HepG2 (cell line): Measurements from ENCODE around the gene SYP. TPM values are rescaled to one million over a fixed set of nuclear protein-coding genes. Genes with fewer than 3 reads are reported as not detected.

ENCODE experiments used
- ATAD3A ChIP-seq: sonication (generic); formaldehyde crosslinking; IDR thresholded peaks from 2 replicates; pipeline ENCODE4 v1.4.0; 2020; ENCODE audit warnings: missing genetic modification reagents
- ATF7-NPFF ChIP-seq: sonication (generic); formaldehyde crosslinking; IDR thresholded peaks from 2 replicates; pipeline ENCODE4 v1.8.1; 2023; ENCODE audit warnings: mild to moderate bottlenecking, low read depth, missing genetic modification reagents, moderate library complexity
- PLRG1 ChIP-seq: fragments of 450-650 bp; conservative IDR thresholded peaks from 2 replicates; pipeline ENCODE4 v1.6.1; 2016
- ZNF468 ChIP-seq: sonication (generic); formaldehyde crosslinking; IDR thresholded peaks from 2 replicates; pipeline ENCODE4 v1.8.0; 2022; ENCODE audit warnings: mild to moderate bottlenecking, moderate library complexity, missing genetic modification reagents
- ZNF564 ChIP-seq: sonication (generic); formaldehyde crosslinking; IDR thresholded peaks from 2 replicates; pipeline ENCODE4 v1.8.1; 2023; ENCODE audit warnings: mild to moderate bottlenecking, missing genetic modification reagents
- polyA plus RNA-seq, 8 experiments: library from polyadenylated mRNA; depleted of rRNA in 3 of 8; stranded (reverse) in 7 of 8; unstranded in 1 of 8; fragments of >200 nt; fragmentation: Illumina TruSeq in 4 of 8; extraction: Trizol in 4 of 8; gene quantifications; 2 replicates each; pipeline versions ENCODE4 v1.2.1 to v1.2.3, GENCODE V29; 2011 to 2016; ENCODE audit warnings: low read depth in 4 of 8, missing spikeins in 1 of 8, mixed read lengths in 1 of 8; ENCODE audit not compliant: insufficient read depth in 1 of 8
- total RNA-seq, 5 experiments: library from RNA; depleted of rRNA; stranded (reverse); fragments of >200 nt; fragmentation: Illumina TruSeq; extraction: Trizol; gene quantifications; 2 replicates each; pipeline ENCODE4 v1.2.3, GENCODE V29; 2016; ENCODE audit warnings: low read depth in 1 of 5
- TF ChIP-seq, protein P1 (sequence below): sonication (generic); formaldehyde crosslinking; conservative IDR thresholded peaks from 2 replicates; pipeline ENCODE4 v1.8.1; 2023; ENCODE audit warnings: missing genetic modification reagents
- TF ChIP-seq, protein P2 (sequence below): sonication (generic); formaldehyde crosslinking; IDR thresholded peaks from 2 replicates; pipeline ENCODE4 v1.4.0; 2020; ENCODE audit warnings: low read depth, missing genetic modification reagents
- TF ChIP-seq, protein P3 (sequence below): sonication (generic); formaldehyde crosslinking; IDR thresholded peaks from one replicate; pipeline ENCODE4 v1.5.1; 2020; ENCODE audit warnings: mild to moderate bottlenecking, missing genetic modification reagents; ENCODE audit errors: not compliant biosample characterization
- TF ChIP-seq, protein P4 (sequence below): sonication (generic); formaldehyde crosslinking; IDR thresholded peaks from 2 replicates; pipeline ENCODE4 v1.5.0; 2020; ENCODE audit warnings: missing genetic modification reagents
- TF ChIP-seq, protein P5 (sequence below): sonication (generic); formaldehyde crosslinking; IDR thresholded peaks from 2 replicates; pipeline ENCODE4 v1.9.0; 2022; ENCODE audit warnings: missing genetic modification reagents, mild to moderate bottlenecking, borderline replicate concordance

SYP gene
- total and polyA plus RNA-seq, 2 of the 13 experiments (the other 11 are each of a cell fraction or from before 2014, with no cell fraction given): 2.0 to 2.5 TPM

DNA sequence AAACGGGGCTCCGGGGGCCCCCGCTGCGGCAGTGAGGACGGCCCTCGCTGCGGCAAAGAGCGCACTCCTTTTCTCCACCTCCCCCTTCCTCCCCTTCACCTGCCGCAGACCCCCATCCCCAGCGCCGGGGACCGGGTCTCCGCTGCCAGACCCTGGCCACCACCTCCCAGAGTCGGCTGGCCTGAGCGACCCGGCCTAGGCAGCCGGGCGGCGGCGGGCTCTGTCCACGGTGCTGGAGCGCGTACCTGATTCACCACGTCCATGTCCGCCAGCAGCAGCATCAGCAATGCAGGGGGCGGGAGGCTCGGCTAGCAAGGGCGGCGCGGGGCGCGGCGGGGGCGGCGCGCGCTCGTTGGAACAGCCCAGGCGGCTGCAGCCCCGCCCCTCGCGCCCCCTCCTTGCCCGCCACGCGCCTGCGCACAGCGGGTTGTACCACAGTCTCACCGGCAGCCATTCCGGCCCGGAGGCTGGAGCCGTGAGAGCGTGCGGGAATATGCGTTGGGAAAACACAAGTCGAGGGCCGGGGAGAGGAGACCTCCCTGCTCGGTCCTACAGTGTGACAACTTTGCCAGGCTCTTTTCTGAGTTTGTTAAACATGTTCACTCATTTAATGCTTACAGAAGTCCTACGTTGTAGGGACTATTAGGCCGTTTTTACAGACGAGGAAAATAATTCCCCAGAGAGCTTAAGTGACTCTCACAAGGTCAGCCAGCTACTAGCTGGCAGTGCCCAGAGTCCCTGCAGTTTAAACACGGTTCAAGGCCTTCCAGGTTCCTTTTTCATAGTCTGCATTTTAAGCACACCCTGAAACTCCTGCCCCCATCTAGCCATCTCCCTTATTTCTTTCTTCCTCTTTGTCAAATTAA lies at the start of gene SYP (continued):
- TF ChIP-seq, protein P1, sequence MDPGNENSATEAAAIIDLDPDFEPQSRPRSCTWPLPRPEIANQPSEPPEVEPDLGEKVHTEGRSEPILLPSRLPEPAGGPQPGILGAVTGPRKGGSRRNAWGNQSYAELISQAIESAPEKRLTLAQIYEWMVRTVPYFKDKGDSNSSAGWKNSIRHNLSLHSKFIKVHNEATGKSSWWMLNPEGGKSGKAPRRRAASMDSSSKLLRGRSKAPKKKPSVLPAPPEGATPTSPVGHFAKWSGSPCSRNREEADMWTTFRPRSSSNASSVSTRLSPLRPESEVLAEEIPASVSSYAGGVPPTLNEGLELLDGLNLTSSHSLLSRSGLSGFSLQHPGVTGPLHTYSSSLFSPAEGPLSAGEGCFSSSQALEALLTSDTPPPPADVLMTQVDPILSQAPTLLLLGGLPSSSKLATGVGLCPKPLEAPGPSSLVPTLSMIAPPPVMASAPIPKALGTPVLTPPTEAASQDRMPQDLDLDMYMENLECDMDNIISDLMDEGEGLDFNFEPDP (CRISPR knock-in tag): 0 out of 2 replicates have a peak, but pooled peaks have one; percentile 84
- TF ChIP-seq, protein P2, sequence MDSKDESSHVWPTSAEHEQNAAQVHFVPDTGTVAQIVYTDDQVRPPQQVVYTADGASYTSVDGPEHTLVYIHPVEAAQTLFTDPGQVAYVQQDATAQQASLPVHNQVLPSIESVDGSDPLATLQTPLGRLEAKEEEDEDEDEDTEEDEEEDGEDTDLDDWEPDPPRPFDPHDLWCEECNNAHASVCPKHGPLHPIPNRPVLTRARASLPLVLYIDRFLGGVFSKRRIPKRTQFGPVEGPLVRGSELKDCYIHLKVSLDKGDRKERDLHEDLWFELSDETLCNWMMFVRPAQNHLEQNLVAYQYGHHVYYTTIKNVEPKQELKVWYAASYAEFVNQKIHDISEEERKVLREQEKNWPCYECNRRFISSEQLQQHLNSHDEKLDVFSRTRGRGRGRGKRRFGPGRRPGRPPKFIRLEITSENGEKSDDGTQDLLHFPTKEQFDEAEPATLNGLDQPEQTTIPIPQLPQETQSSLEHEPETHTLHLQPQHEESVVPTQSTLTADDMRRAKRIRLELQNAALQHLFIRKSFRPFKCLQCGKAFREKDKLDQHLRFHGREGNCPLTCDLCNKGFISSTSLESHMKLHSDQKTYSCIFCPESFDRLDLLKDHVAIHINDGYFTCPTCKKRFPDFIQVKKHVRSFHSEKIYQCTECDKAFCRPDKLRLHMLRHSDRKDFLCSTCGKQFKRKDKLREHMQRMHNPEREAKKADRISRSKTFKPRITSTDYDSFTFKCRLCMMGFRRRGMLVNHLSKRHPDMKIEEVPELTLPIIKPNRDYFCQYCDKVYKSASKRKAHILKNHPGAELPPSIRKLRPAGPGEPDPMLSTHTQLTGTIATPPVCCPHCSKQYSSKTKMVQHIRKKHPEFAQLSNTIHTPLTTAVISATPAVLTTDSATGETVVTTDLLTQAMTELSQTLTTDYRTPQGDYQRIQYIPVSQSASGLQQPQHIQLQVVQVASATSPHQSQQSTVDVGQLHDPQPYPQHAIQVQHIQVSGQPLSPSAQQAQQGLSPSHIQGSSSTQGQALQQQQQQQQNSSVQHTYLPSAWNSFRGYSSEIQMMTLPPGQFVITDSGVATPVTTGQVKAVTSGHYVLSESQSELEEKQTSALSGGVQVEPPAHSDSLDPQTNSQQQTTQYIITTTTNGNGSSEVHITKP: peak; percentile 42
- TF ChIP-seq ZNF564 (CRISPR knock-in tag) (0 out of 2 replicates have a peak, but pooled peaks have one; percentile 65), ATF7-NPFF (CRISPR knock-in tag) (peak; percentile 87), ATAD3A (CRISPR knock-in tag) (no peak), ZNF468 (CRISPR knock-in tag) (no peak), PLRG1 (no peak)
- TF ChIP-seq, protein P3, sequence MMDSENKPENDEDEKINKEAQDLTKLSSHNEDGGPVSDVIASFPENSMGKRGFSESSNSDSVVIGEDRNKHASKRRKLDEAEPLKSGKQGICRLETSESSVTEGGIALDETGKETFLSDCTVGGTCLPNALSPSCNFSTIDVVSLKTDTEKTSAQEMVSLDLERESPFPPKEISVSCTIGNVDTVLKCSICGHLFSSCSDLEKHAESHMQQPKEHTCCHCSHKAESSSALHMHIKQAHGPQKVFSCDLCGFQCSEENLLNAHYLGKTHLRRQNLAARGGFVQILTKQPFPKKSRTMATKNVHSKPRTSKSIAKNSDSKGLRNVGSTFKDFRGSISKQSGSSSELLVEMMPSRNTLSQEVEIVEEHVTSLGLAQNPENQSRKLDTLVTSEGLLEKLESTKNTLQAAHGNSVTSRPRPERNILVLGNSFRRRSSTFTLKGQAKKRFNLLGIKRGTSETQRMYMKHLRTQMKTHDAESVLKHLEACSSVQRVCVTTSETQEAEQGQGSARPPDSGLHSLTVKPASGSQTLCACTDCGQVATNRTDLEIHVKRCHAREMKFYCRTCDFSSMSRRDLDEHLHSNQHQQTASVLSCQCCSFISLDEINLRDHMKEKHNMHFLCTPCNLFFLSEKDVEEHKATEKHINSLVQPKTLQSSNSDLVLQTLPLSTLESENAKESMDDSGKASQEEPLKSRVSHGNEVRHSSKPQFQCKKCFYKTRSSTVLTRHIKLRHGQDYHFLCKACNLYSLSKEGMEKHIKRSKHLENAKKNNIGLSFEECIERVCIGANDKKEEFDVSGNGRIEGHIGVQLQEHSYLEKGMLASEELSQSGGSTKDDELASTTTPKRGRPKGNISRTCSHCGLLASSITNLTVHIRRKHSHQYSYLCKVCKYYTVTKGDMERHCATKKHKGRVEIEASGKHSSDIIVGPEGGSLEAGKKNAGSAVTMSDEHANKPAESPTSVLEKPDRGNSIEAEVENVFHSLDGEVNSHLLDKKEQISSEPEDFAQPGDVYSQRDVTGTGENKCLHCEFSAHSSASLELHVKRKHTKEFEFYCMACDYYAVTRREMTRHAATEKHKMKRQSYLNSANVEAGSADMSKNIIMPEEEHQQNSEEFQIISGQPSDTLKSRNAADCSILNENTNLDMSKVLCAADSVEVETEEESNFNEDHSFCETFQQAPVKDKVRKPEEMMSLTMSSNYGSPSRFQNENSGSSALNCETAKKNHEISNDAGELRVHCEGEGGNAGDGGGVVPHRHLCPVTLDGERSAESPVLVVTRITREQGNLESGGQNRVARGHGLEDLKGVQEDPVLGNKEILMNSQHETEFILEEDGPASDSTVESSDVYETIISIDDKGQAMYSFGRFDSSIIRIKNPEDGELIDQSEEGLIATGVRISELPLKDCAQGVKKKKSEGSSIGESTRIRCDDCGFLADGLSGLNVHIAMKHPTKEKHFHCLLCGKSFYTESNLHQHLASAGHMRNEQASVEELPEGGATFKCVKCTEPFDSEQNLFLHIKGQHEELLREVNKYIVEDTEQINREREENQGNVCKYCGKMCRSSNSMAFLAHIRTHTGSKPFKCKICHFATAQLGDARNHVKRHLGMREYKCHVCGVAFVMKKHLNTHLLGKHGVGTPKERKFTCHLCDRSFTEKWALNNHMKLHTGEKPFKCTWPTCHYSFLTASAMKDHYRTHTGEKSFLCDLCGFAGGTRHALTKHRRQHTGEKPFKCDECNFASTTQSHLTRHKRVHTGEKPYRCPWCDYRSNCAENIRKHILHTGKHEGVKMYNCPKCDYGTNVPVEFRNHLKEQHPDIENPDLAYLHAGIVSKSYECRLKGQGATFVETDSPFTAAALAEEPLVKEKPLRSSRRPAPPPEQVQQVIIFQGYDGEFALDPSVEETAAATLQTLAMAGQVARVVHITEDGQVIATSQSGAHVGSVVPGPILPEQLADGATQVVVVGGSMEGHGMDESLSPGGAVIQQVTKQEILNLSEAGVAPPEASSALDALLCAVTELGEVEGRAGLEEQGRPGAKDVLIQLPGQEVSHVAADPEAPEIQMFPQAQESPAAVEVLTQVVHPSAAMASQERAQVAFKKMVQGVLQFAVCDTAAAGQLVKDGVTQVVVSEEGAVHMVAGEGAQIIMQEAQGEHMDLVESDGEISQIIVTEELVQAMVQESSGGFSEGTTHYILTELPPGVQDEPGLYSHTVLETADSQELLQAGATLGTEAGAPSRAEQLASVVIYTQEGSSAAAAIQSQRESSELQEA: no peak
- TF ChIP-seq, protein P4, sequence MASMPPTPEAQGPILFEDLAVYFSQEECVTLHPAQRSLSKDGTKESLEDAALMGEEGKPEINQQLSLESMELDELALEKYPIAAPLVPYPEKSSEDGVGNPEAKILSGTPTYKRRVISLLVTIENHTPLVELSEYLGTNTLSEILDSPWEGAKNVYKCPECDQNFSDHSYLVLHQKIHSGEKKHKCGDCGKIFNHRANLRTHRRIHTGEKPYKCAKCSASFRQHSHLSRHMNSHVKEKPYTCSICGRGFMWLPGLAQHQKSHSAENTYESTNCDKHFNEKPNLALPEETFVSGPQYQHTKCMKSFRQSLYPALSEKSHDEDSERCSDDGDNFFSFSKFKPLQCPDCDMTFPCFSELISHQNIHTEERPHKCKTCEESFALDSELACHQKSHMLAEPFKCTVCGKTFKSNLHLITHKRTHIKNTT: no peak
- TF ChIP-seq, protein P5, sequence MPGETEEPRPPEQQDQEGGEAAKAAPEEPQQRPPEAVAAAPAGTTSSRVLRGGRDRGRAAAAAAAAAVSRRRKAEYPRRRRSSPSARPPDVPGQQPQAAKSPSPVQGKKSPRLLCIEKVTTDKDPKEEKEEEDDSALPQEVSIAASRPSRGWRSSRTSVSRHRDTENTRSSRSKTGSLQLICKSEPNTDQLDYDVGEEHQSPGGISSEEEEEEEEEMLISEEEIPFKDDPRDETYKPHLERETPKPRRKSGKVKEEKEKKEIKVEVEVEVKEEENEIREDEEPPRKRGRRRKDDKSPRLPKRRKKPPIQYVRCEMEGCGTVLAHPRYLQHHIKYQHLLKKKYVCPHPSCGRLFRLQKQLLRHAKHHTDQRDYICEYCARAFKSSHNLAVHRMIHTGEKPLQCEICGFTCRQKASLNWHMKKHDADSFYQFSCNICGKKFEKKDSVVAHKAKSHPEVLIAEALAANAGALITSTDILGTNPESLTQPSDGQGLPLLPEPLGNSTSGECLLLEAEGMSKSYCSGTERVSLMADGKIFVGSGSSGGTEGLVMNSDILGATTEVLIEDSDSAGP (CRISPR knock-in tag): peak; percentile 59
